Embryonic facial prominence (tissue), 1 donor: ENCODE results near the gene YIPF7.

Experiments used
- DNase-seq: peaks from one replicate; pipeline ENCODE4 v3.0.0-alpha.2; 2016; ENCODE audit errors: extremely low spot score

Gene YIPF7

GRCh38 chr4:44623676-44624075, 27.7 kb downstream of the YIPF7 start:
- no peak for DNase-seq

DNA sequence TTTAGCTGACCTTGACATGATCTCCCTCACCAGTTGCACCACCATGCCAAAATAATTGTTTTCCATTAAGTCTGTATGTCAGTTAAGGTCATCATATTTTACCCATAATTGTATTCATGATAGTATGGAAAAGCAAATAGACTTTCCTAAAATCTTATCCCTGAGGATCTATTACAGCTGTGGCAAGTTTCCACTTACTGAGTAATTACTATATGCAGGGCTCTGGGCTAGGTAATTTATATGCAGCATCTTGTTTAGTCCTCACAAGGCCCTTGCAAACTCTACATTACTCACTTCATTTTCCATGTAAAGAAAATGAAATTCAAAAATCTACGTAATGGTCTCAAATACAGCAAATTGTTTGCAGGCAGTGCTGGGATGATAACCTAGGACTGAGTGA, 34.8 kb downstream of the YIPF7 start:
- DNase-seq = no peak

- DNase-seq = no peak
Measured at GRCh38 chr4:44583393-44583792, 68.0 kb downstream of the YIPF7 start.

DNA sequence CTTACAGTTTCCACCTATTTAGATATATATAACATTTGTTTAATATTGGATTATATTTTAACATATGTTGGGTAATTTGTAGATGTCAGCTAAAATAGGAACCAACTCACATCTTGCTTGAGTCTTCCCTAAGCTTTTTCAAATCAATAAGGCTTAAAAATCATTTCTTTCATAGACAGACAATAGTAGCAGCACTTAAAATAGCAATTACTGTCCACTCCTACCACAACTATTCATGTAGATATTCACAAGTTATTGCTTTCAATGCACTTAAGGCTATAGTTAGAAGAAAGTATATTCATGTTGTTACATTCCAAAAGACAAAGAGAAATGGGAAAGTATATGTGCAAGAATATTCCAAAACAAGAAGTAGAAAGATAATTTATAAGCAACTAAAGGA, 71.2 kb downstream of the YIPF7 start:
- no peak for DNase-seq

GRCh38 chr4:44578954-44579353, 72.5 kb downstream of the YIPF7 start:
- no peak for DNase-seq
